OCI-LY1 (cell line): ENCODE results near the gene PADI1.

ENCODE experiments used
- CTCF ChIP-seq: fragments of 200-600 bp; sonication (generic), shearing (Covaris generic); IDR thresholded peaks from 2 replicates; pipeline ENCODE4 v1.5.1; 2017; ENCODE audit warnings: mild to moderate bottlenecking, antibody characterized with exemption, low read length, moderate library complexity, mixed read lengths
- EZH2 ChIP-seq: fragments of 200-600 bp; sonication (generic), shearing (Covaris generic); IDR thresholded peaks from 2 replicates; pipeline ENCODE4 v1.8.0; 2017; ENCODE audit warnings: borderline replicate concordance, mixed run types, mild to moderate bottlenecking, antibody characterized with exemption, low read length, moderate library complexity, mixed read lengths

GRCh38 chr1:17177651-17178050, 27.3 kb upstream of the PADI1 start:
- no peak for TF ChIP-seq CTCF
- no peak for TF ChIP-seq EZH2
